Astrocyte (in vitro differentiated cells and primary cell): ENCODE data around the gene TRAF1.

Experiments
- EZH2 ChIP-seq: IDR thresholded peaks from 2 replicates; pipeline ENCODE4 v1.6.1; 2012; ENCODE audit warnings: mild to moderate bottlenecking, low read length, inconsistent platforms; ENCODE audit not compliant: insufficient read depth
- TF ChIP-seq, protein P1 (sequence below): IDR thresholded peaks from 2 replicates; pipeline ENCODE4 v1.5.1; 2011; ENCODE audit warnings: low read depth, mild to moderate bottlenecking, inconsistent platforms, low read length, moderate library complexity; ENCODE audit not compliant: insufficient read depth

- TF ChIP-seq, protein P1, sequence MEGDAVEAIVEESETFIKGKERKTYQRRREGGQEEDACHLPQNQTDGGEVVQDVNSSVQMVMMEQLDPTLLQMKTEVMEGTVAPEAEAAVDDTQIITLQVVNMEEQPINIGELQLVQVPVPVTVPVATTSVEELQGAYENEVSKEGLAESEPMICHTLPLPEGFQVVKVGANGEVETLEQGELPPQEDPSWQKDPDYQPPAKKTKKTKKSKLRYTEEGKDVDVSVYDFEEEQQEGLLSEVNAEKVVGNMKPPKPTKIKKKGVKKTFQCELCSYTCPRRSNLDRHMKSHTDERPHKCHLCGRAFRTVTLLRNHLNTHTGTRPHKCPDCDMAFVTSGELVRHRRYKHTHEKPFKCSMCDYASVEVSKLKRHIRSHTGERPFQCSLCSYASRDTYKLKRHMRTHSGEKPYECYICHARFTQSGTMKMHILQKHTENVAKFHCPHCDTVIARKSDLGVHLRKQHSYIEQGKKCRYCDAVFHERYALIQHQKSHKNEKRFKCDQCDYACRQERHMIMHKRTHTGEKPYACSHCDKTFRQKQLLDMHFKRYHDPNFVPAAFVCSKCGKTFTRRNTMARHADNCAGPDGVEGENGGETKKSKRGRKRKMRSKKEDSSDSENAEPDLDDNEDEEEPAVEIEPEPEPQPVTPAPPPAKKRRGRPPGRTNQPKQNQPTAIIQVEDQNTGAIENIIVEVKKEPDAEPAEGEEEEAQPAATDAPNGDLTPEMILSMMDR, result no peak
- TF ChIP-seq EZH2, result no peak
Observed at GRCh38 chr9:120911295-120911837, 15.2 kb downstream of the TRAF1 start.
